Neural progenitor cell (in vitro differentiated cells): ENCODE measurements around the gene QPCTL. TPM values are rescaled to one million over a fixed set of nuclear protein-coding genes. Genes with fewer than 3 reads are reported as not detected.

ENCODE experiments used
- DNase-seq: peaks from one replicate; pipeline ENCODE4 v3.0.0-alpha.2; 2016; ENCODE audit warnings: low spot score
- H2AFZ ChIP-seq: fragments of 200-600 bp; sonication (generic); replicated peaks from 2 replicates; pipeline ENCODE4 v1.6.1; 2016; ENCODE audit warnings: antibody characterized with exemption
- H3F3A ChIP-seq: fragments of 200-600 bp; sonication (generic); 2 replicates; pipeline ENCODE4 v1.6.1; 2016; ENCODE audit warnings: antibody characterized with exemption, low read depth
- H3K27ac ChIP-seq: fragments of 200-600 bp; sonication (generic); 2 replicates; pipeline ENCODE4 v1.5.1; 2016; ENCODE audit warnings: mild to moderate bottlenecking
- H3K27me3 ChIP-seq: fragments of 200-600 bp; sonication (generic); 2 replicates; pipeline ENCODE4 v1.6.1; 2016; ENCODE audit warnings: mild to moderate bottlenecking, moderate library complexity
- H3K36me3 ChIP-seq: fragments of 200-600 bp; sonication (generic); 2 replicates; pipeline ENCODE4 v1.5.1; 2016
- H3K4me1 ChIP-seq: fragments of 200-600 bp; sonication (generic); 2 replicates; pipeline ENCODE4 v1.6.1; 2016; ENCODE audit warnings: mixed run types
- H3K4me2 ChIP-seq: fragments of 200-600 bp; sonication (generic); 2 replicates; pipeline ENCODE4 v1.6.1; 2016
- H3K4me3 ChIP-seq: fragments of 200-600 bp; sonication (generic); 2 replicates; pipeline ENCODE4 v1.5.1; 2016
- H3K79me2 ChIP-seq: fragments of 200-600 bp; sonication (generic); 2 replicates; pipeline ENCODE4 v1.6.1; 2016; ENCODE audit warnings: low read depth
- H3K9ac ChIP-seq: fragments of 200-600 bp; sonication (generic); 2 replicates; pipeline ENCODE4 v1.6.1; 2016
- H3K9me3 ChIP-seq: fragments of 200-600 bp; sonication (generic); 2 replicates; pipeline ENCODE4 v1.5.1; 2016; ENCODE audit warnings: low read depth
- H4K20me1 ChIP-seq: fragments of 200-600 bp; sonication (generic); 2 replicates; pipeline ENCODE4 v1.6.1; 2016; ENCODE audit warnings: low read depth
- H3K27ac Mint-ChIP-seq: 3 replicates; pipeline ENCODE4 v1.8.0; 2021; ENCODE audit warnings: mixed read lengths
- H3K27me3 Mint-ChIP-seq: 2 replicates; pipeline ENCODE4 v1.8.0; 2022; ENCODE audit warnings: low read depth, mild to moderate bottlenecking, inconsistent platforms, moderate library complexity, mixed read lengths; ENCODE audit not compliant: insufficient read depth
- H3K36me3 Mint-ChIP-seq: 3 replicates; pipeline ENCODE4 v1.8.0; 2021; ENCODE audit warnings: mixed read lengths
- H3K4me1 Mint-ChIP-seq: 3 replicates; pipeline ENCODE4 v1.8.0; 2021; ENCODE audit warnings: mixed read lengths
- H3K4me3 Mint-ChIP-seq: 3 replicates; pipeline ENCODE4 v1.8.0; 2021; ENCODE audit warnings: mild to moderate bottlenecking, moderate library complexity, mixed read lengths
- H3K9me3 Mint-ChIP-seq: 3 replicates; pipeline ENCODE4 v1.8.0; 2020; ENCODE audit warnings: mixed read lengths
- EZH2 ChIP-seq: fragments of 200-600 bp; sonication (generic); IDR thresholded peaks from 2 replicates; pipeline ENCODE4 v1.6.1; 2017; ENCODE audit warnings: antibody characterized with exemption, mild to moderate bottlenecking, moderate library complexity
- EZH2phosphoT487 ChIP-seq: fragments of 200-600 bp; sonication (generic); IDR thresholded peaks from 2 replicates; pipeline ENCODE4 v1.6.1; 2017; ENCODE audit warnings: antibody characterized with exemption
- total RNA-seq: library from RNA; depleted of rRNA; stranded (reverse); fragments of >200 nt; gene quantifications from 2 replicates; pipeline ENCODE4 v1.2.3, GENCODE V29; 2015; ENCODE audit warnings: low replicate concordance
- TF ChIP-seq, protein P1 (sequence below): fragments of 200-600 bp; sonication (generic); IDR thresholded peaks from 2 replicates; pipeline ENCODE4 v1.5.1; 2017; ENCODE audit warnings: antibody characterized with exemption, mild to moderate bottlenecking

QPCTL gene
- total RNA-seq, 1 donor from 2014 or later, result 4.5 TPM

DNA sequence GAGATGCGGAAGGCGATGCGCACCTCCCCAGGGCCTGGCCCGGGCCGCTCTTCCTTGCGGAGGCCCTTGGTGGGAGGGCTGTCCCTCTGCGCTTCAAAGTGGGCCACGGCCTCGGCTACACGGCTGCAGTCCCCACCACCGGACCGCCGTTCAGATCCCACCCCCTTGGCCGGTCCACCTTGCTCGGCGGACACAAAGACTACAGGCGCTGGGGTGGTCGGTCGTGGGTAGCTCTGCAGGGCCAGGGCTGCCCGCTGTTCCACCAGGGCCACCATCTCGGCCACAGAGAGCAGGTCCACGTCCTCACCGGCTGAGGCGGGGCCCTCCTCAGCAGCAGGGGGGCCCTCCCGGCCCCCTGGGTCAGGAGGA is 20.2 kb downstream of the QPCTL start:
- H3K4me1 Mint-ChIP-seq, result peaks cover 31% of the 10 kb centered on the region
- Histone ChIP-seq H3K9ac (no peak overlapping the region), H3K9me3 (no peaks in the 10 kb centered on the region), H3F3A (peaks cover 8% of the 10 kb centered on the region), H3K36me3 (no peaks in the 10 kb centered on the region), H2AFZ (no peak overlapping the region), H3K79me2 (peaks cover 60% of the 10 kb centered on the region), H3K4me3 (no peak overlapping the region), H3K4me1 (no peaks in the 10 kb centered on the region), H3K4me2 (no peak overlapping the region), H3K27ac (no peak overlapping the region), H3K27me3 (no peaks in the 10 kb centered on the region), H4K20me1 (peaks cover 7% of the 10 kb centered on the region)
- H3K36me3 Mint-ChIP-seq, result peaks cover 10% of the 10 kb centered on the region
- no peak overlapping the region for H3K4me3 Mint-ChIP-seq
- H3K27ac Mint-ChIP-seq, result no peak overlapping the region
- H3K27me3 Mint-ChIP-seq, result peaks cover 12% of the 10 kb centered on the region
- no peaks in the 10 kb centered on the region for H3K9me3 Mint-ChIP-seq
- TF ChIP-seq, protein P1, sequence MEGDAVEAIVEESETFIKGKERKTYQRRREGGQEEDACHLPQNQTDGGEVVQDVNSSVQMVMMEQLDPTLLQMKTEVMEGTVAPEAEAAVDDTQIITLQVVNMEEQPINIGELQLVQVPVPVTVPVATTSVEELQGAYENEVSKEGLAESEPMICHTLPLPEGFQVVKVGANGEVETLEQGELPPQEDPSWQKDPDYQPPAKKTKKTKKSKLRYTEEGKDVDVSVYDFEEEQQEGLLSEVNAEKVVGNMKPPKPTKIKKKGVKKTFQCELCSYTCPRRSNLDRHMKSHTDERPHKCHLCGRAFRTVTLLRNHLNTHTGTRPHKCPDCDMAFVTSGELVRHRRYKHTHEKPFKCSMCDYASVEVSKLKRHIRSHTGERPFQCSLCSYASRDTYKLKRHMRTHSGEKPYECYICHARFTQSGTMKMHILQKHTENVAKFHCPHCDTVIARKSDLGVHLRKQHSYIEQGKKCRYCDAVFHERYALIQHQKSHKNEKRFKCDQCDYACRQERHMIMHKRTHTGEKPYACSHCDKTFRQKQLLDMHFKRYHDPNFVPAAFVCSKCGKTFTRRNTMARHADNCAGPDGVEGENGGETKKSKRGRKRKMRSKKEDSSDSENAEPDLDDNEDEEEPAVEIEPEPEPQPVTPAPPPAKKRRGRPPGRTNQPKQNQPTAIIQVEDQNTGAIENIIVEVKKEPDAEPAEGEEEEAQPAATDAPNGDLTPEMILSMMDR, result no peak
- TF ChIP-seq EZH2phosphoT487 (no peak), EZH2 (no peak)
- no peak for DNase-seq

DNA sequence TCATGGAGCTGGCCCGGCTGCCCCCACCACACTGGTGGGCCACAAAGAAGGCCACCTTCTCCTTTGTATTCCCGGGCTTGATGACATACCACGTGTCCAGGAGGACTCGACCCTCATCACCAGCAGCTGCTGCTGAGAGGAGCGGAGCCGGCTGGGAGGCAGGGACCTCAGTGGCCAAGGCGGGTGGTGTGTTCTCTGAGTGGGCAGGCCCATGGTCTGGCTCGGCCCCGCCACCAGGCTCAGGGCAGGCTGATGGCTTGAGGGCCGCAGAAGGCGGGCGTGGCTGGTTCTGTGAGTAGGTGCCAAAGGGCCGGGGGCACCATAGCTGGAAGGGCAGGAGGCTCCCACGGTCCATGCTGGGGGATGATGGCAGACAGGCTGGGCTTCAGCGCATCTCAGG is 20.7 kb downstream of the QPCTL start:
- Mint-ChIP-seq H3K4me1 (peaks cover 34% of the 10 kb centered on the region), H3K36me3 (peaks cover 10% of the 10 kb centered on the region), H3K27ac (no peak overlapping the region), H3K9me3 (no peaks in the 10 kb centered on the region), H3K27me3 (peaks cover 12% of the 10 kb centered on the region), H3K4me3 (no peak overlapping the region)
- Histone ChIP-seq H3K79me2 (peaks cover 60% of the 10 kb centered on the region), H2AFZ (no peak overlapping the region), H4K20me1 (peaks cover 7% of the 10 kb centered on the region), H3K36me3 (no peaks in the 10 kb centered on the region), H3K9me3 (no peaks in the 10 kb centered on the region), H3K4me2 (no peak overlapping the region), H3F3A (peaks cover 12% of the 10 kb centered on the region), H3K9ac (no peak overlapping the region), H3K4me1 (no peaks in the 10 kb centered on the region), H3K4me3 (no peak overlapping the region), H3K27ac (no peak overlapping the region), H3K27me3 (no peaks in the 10 kb centered on the region)
- no peak for DNase-seq
- TF ChIP-seq, protein P1, result no peak
- TF ChIP-seq EZH2 (no peak), EZH2phosphoT487 (no peak)

DNA sequence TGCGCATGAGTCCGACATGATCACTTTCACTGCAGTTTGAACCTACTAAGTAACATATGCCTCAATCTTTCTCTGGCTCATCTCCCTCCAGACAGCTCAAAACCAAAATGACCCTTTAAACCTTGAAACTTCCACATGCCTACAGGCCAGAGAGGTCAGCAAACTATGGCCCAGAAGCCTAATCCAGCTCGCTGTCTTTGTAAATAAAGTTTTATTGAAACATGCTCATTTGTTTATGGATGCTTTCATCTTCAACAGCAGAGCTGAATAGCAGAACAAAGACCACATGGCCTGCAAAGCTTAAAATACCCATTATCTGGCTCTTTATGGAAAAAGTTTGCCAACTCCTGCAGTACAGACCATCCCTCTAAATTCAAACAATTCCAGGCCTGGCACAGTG is 22.7 kb downstream of the QPCTL start:
- DNase-seq, result no peak
- H3K36me3 ChIP-seq, result no peaks in the 10 kb centered on the region
- Mint-ChIP-seq H3K9me3 (no peaks in the 10 kb centered on the region), H3K36me3 (peaks cover 20% of the 10 kb centered on the region), H3K27me3 (peaks cover 15% of the 10 kb centered on the region), H3K4me1 (peaks cover 40% of the 10 kb centered on the region), H3K27ac (peak overlapping the region; percentile 22), H3K4me3 (no peak overlapping the region)
- H2AFZ ChIP-seq, result no peak overlapping the region
- no peak overlapping the region for H3K4me3 ChIP-seq
- no peaks in the 10 kb centered on the region for H3K9me3 ChIP-seq
- no peak overlapping the region for H3K4me2 ChIP-seq
- H3K27ac ChIP-seq, result no peak overlapping the region
- no peaks in the 10 kb centered on the region for H3K4me1 ChIP-seq
- peaks cover 7% of the 10 kb centered on the region for H4K20me1 ChIP-seq
- peaks cover 76% of the 10 kb centered on the region for H3K79me2 ChIP-seq
- TF ChIP-seq, protein P1, result no peak
- TF ChIP-seq EZH2phosphoT487 (no peak), EZH2 (no peak)
- no peaks in the 10 kb centered on the region for H3K27me3 ChIP-seq
- H3F3A ChIP-seq, result peaks cover 18% of the 10 kb centered on the region
- no peak overlapping the region for H3K9ac ChIP-seq
